SK-N-SH (cell line): ENCODE measurements around the gene IL3. TPM values are rescaled to one million over a fixed set of nuclear protein-coding genes. Genes with fewer than 3 reads are reported as not detected.

Experiments used
- CTCF ChIA-PET: fragments of 300-600, 350-600 bp; formaldehyde crosslinking; extraction: SDS; loops from one replicate; lab custom pipeline; 2021; lab: Yijun Ruan, JAX
- POLR2A ChIA-PET: fragments of 350-600 bp; sonication (Branson Sonifier 250); formaldehyde crosslinking; extraction: SDS; loops from one replicate; lab custom pipeline; 2020; ENCODE audit warnings: antibody characterized with exemption, inconsistent platforms; lab: Yijun Ruan, JAX
- DNase-seq: peaks from one replicate; pipeline ENCODE4 v3.0.0; 2012
- H2AFZ ChIP-seq: fragments of 200-600 bp; sonication (generic); 2 replicates; pipeline ENCODE4 v1.8.1; 2016; ENCODE audit warnings: antibody characterized with exemption, mild to moderate bottlenecking, low read depth
- H3F3A ChIP-seq: fragments of 200-600 bp; sonication (generic); replicated peaks from 2 replicates; pipeline ENCODE3; 2016; ENCODE audit warnings: antibody characterized with exemption, mild to moderate bottlenecking; ENCODE audit not compliant: insufficient read depth
- H3K27ac ChIP-seq, 2 experiments: fragments of 200-500 bp in 1 of 2; fragments of 200-600 bp in 1 of 2; sonication (Bioruptor generic) in 1 of 2; sonication (generic), shearing (Covaris generic) in 1 of 2; 2 replicates each; pipeline versions ENCODE4 v1.5.1 to v1.6.1; 2014 to 2016; ENCODE audit warnings: low read depth in 2 of 2, inconsistent platforms in 1 of 2, low read length in 1 of 2, mild to moderate bottlenecking in 1 of 2, mixed read lengths in 1 of 2
- H3K27me3 ChIP-seq: fragments of 200-600 bp; sonication (generic), shearing (Covaris generic); 2 replicates; pipeline ENCODE4 v1.6.1; 2016; ENCODE audit warnings: mixed run types; ENCODE audit not compliant: insufficient read depth
- H3K36me3 ChIP-seq, 2 experiments: fragments of 200-500 bp in 1 of 2; fragments of 200-600 bp in 1 of 2; sonication (Bioruptor generic) in 1 of 2; sonication (generic) in 1 of 2; replicated peaks in 1 of 2; 2 replicates each; pipeline versions ENCODE3 to v1.5.1; 2014 to 2016; ENCODE audit warnings: low read length in 1 of 2, mild to moderate bottlenecking in 1 of 2; ENCODE audit not compliant: insufficient read depth in 2 of 2, control insufficient read depth in 1 of 2
- H3K4me1 ChIP-seq, 2 experiments: fragments of 200-500 bp in 1 of 2; fragments of 200-600 bp in 1 of 2; sonication (Bioruptor generic) in 1 of 2; sonication (generic), shearing (Covaris generic) in 1 of 2; 2 replicates each; pipeline versions ENCODE4 v1.5.1 to v1.6.1; 2014 to 2016; ENCODE audit warnings: low read depth in 1 of 2, low read length in 1 of 2, mixed run types in 1 of 2; ENCODE audit not compliant: insufficient read depth in 2 of 2, control insufficient read depth in 1 of 2
- H3K4me2 ChIP-seq: fragments of 200-600 bp; sonication (generic), shearing (Covaris generic); 2 replicates; pipeline ENCODE4 v1.6.1; 2017; ENCODE audit warnings: mixed run types
- H3K4me3 ChIP-seq, 2 experiments: fragments of 200-500 bp in 1 of 2; fragments of 200-600 bp in 1 of 2; sonication (Bioruptor generic) in 1 of 2; sonication (generic), shearing (Covaris generic) in 1 of 2; 2 replicates each; pipeline versions ENCODE4 v1.5.1 to v1.8.1; 2014 to 2016; ENCODE audit warnings: low read depth in 2 of 2, inconsistent platforms in 1 of 2, low read length in 1 of 2, mild to moderate bottlenecking in 1 of 2, mixed read lengths in 1 of 2, moderate library complexity in 1 of 2
- H3K79me2 ChIP-seq: fragments of 200-600 bp; sonication (generic); 2 replicates; pipeline ENCODE4 v1.8.1; 2017; ENCODE audit warnings: mild to moderate bottlenecking; ENCODE audit not compliant: insufficient read depth
- H3K9ac ChIP-seq: fragments of 200-600 bp; sonication (generic); 2 replicates; pipeline ENCODE4 v1.6.1; 2017; ENCODE audit warnings: mixed run types
- H3K9me2 ChIP-seq: fragments of 200-600 bp; sonication (generic); 2 replicates; pipeline ENCODE4 v1.6.1; 2017; ENCODE audit warnings: mixed run types
- H3K9me3 ChIP-seq: fragments of 200-600 bp; sonication (generic); 2 replicates; pipeline ENCODE4 v1.6.1; 2017; ENCODE audit warnings: mixed run types, mild to moderate bottlenecking, moderate library complexity
- H4K20me1 ChIP-seq: fragments of 200-600 bp; sonication (generic); 2 replicates; pipeline ENCODE4 v1.6.1; 2017; ENCODE audit warnings: mild to moderate bottlenecking, mixed run types; ENCODE audit not compliant: insufficient read depth
- EZH2phosphoT487 ChIP-seq: fragments of 200-600 bp; sonication (generic); IDR thresholded peaks from 2 replicates; pipeline ENCODE4 v1.6.1; 2017; ENCODE audit warnings: low read depth, mixed run types, mild to moderate bottlenecking, antibody characterized with exemption, moderate library complexity, borderline replicate concordance
- GABPA ChIP-seq: IDR thresholded peaks from 2 replicates; pipeline ENCODE4 v1.4.0; 2012; ENCODE audit warnings: low read depth, mild to moderate bottlenecking
- MEF2A ChIP-seq: IDR thresholded peaks from 2 replicates; pipeline ENCODE4 v1.4.0; 2012; ENCODE audit warnings: low read depth, borderline replicate concordance
- NRF1 ChIP-seq: IDR thresholded peaks from 2 replicates; pipeline ENCODE4 v1.6.1; 2012; ENCODE audit warnings: low read depth, mild to moderate bottlenecking, low read length
- PBX3 ChIP-seq: IDR thresholded peaks from 2 replicates; pipeline ENCODE4; 2012
- RCOR1 ChIP-seq: fragments of 150-350 bp; IDR thresholded peaks from 2 replicates; pipeline ENCODE4 v1.6.1; 2017; ENCODE audit warnings: antibody characterized with exemption, low read length
- RFX5 ChIP-seq: IDR thresholded peaks from 2 replicates; pipeline ENCODE4 v1.6.1; 2012; ENCODE audit warnings: mild to moderate bottlenecking, improper control_type of control experiment, low read length
- RXRA ChIP-seq: IDR thresholded peaks from 2 replicates; pipeline ENCODE4 v1.4.0; 2012; ENCODE audit warnings: low read depth, mild to moderate bottlenecking, borderline replicate concordance
- TAF1 ChIP-seq: IDR thresholded peaks from 2 replicates; pipeline ENCODE4 v1.6.1; 2012; ENCODE audit warnings: low read depth, mild to moderate bottlenecking, low read length, moderate library complexity, borderline replicate concordance
- TEAD4 ChIP-seq: IDR thresholded peaks from 2 replicates; pipeline ENCODE4 v1.4.0; 2012; ENCODE audit warnings: mild to moderate bottlenecking, borderline replicate concordance; ENCODE audit not compliant: insufficient read depth
- YY1 ChIP-seq: IDR thresholded peaks from 2 replicates; pipeline ENCODE4 v1.4.0; 2012; ENCODE audit warnings: low read depth, mild to moderate bottlenecking
- WGBS: methylation state at CpG from one replicate; pipeline ENCODE4 v1.1.6; 2017; ENCODE audit warnings: low lambda C conversion rate; 5-methylcytosine and 5-hydroxymethylcytosine counted together
- polyA plus RNA-seq, 3 experiments: library from polyadenylated mRNA; depleted of rRNA; stranded (reverse); fragments of >200 nt; gene quantifications; 2 replicates each; pipeline ENCODE4 v1.2.3, GENCODE V29; 2012
- TF ChIP-seq, protein P1 (sequence below): fragments of 150-350 bp; IDR thresholded peaks from 2 replicates; pipeline ENCODE4 v1.6.1; 2016; ENCODE audit warnings: mild to moderate bottlenecking, low read depth, low read length
- TF ChIP-seq, protein P2 (sequence below): fragments of 200-600 bp; sonication (generic); IDR thresholded peaks from 2 replicates; pipeline ENCODE4 v1.6.1; 2017; ENCODE audit warnings: antibody characterized with exemption, mild to moderate bottlenecking, moderate library complexity

The IL3 gene
- polyA plus RNA-seq, 1 of the 3 experiments (the other 2 are of a cell fraction), result not detected

- Histone ChIP-seq H3K36me3 (no peaks in the 10 kb centered on the region), H2AFZ (no peak overlapping the region), H3K4me2 (no peak overlapping the region), H3K27me3 (no peaks in the 10 kb centered on the region), H3K4me1 (no peaks in the 10 kb centered on the region), H3K9me2 (no peaks in the 10 kb centered on the region), H3K9ac (no peak overlapping the region), H3K4me3 (no peak overlapping the region), H3F3A (no peaks in the 10 kb centered on the region), H3K27ac (no peak overlapping the region), H3K9me3 (no peaks in the 10 kb centered on the region), H3K79me2 (no peaks in the 10 kb centered on the region), H4K20me1 (no peaks in the 10 kb centered on the region)
- ChIA-PET CTCF (interaction anchor here (1.0 to 6.5 kb wide), 2 partner anchors 434 to 479 kb away, joined by 4 to 67 read pairs; no protein-coding TSS in a partner anchor), POLR2A (no interaction called here)
- TF ChIP-seq NRF1, result no peak
- TF ChIP-seq YY1, result no peak
- no peak for TF ChIP-seq PBX3
- 90% methylated on average over 4 of the region's 4 CpGs for WGBS
- DNase-seq, result no peak
These were observed 6.4 kb downstream of the IL3 start for GRCh38 chr5:132066871-132067270.

DNA sequence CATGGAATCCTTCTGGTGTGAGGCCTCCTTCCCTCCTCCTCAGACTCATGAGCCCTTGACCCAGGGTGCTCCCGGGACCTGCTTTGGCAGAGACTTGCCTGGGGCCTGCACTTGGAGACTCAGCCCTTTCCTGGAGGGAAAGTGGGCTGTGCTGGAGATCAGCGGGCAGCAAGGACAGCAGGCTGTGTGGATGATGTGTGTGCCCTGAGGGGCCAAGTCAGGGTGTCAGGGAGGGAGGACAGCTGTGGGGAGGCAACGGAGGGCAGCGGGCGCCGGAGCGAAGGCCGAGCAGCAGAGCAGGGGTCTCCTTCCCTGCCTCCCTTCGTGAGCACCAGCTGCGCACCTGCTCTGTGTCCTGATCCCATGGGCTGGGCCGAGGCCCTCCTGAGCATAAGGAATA lies 7.0 kb downstream of the IL3 start:
- no peaks in the 10 kb centered on the region for H3K9me3 ChIP-seq
- H3K4me3 ChIP-seq, result no peak overlapping the region
- H3K27me3 ChIP-seq, result no peaks in the 10 kb centered on the region
- ChIA-PET CTCF (interaction anchor here (1.0 to 6.5 kb wide), 3 partner anchors 13 to 480 kb away, joined by 3 to 67 read pairs (median 3); no protein-coding TSS in a partner anchor), POLR2A (no interaction called here)
- no peaks in the 10 kb centered on the region for H4K20me1 ChIP-seq
- no peaks in the 10 kb centered on the region for H3K79me2 ChIP-seq
- no peak overlapping the region for H3K27ac ChIP-seq
- no peaks in the 10 kb centered on the region for H3F3A ChIP-seq
- no peak overlapping the region for H3K4me2 ChIP-seq
- no peak for DNase-seq
- H3K4me1 ChIP-seq, result no peaks in the 10 kb centered on the region
- no peak overlapping the region for H2AFZ ChIP-seq
- no peaks in the 10 kb centered on the region for H3K36me3 ChIP-seq
- no peak overlapping the region for H3K9ac ChIP-seq
- TF ChIP-seq TAF1, result no peak
- no peak for TF ChIP-seq MEF2A
- TF ChIP-seq YY1, result no peak
- TF ChIP-seq TEAD4, result no peak
- no peak for TF ChIP-seq PBX3
- TF ChIP-seq RCOR1, result no peak
- TF ChIP-seq, protein P1, sequence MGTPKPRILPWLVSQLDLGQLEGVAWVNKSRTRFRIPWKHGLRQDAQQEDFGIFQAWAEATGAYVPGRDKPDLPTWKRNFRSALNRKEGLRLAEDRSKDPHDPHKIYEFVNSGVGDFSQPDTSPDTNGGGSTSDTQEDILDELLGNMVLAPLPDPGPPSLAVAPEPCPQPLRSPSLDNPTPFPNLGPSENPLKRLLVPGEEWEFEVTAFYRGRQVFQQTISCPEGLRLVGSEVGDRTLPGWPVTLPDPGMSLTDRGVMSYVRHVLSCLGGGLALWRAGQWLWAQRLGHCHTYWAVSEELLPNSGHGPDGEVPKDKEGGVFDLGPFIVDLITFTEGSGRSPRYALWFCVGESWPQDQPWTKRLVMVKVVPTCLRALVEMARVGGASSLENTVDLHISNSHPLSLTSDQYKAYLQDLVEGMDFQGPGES, result no peak
- no peak for TF ChIP-seq GABPA
- TF ChIP-seq, protein P2, sequence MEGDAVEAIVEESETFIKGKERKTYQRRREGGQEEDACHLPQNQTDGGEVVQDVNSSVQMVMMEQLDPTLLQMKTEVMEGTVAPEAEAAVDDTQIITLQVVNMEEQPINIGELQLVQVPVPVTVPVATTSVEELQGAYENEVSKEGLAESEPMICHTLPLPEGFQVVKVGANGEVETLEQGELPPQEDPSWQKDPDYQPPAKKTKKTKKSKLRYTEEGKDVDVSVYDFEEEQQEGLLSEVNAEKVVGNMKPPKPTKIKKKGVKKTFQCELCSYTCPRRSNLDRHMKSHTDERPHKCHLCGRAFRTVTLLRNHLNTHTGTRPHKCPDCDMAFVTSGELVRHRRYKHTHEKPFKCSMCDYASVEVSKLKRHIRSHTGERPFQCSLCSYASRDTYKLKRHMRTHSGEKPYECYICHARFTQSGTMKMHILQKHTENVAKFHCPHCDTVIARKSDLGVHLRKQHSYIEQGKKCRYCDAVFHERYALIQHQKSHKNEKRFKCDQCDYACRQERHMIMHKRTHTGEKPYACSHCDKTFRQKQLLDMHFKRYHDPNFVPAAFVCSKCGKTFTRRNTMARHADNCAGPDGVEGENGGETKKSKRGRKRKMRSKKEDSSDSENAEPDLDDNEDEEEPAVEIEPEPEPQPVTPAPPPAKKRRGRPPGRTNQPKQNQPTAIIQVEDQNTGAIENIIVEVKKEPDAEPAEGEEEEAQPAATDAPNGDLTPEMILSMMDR, result no peak
- no peak for TF ChIP-seq EZH2phosphoT487
- no peak for TF ChIP-seq RXRA
- no peak for TF ChIP-seq RFX5
- no peak for TF ChIP-seq NRF1
- 65% methylated on average over 2 of the region's 11 CpGs for WGBS
- H3K9me2 ChIP-seq, result no peaks in the 10 kb centered on the region
